Activated T-helper 1 cell treated with anti-CD3 and anti-CD28 coated beads, Interleukin-2, amount 50 U/mL, for 16 hours (primary cell): ENCODE measurements around the gene LMF2.
"Not testable (repeated sequence)": the region's sequence is repeated elsewhere in the genome, so short reads cannot be mapped to it uniquely, and the experiment has no call there.

ENCODE experiments used
- DNase-seq, 2 donors: peaks; one replicate each; pipeline ENCODE4 v3.0.0-alpha.2; 2020; ENCODE audit warnings: low read depth in 1 of 2, low spot score in 1 of 2

The LMF2 gene

DNA sequence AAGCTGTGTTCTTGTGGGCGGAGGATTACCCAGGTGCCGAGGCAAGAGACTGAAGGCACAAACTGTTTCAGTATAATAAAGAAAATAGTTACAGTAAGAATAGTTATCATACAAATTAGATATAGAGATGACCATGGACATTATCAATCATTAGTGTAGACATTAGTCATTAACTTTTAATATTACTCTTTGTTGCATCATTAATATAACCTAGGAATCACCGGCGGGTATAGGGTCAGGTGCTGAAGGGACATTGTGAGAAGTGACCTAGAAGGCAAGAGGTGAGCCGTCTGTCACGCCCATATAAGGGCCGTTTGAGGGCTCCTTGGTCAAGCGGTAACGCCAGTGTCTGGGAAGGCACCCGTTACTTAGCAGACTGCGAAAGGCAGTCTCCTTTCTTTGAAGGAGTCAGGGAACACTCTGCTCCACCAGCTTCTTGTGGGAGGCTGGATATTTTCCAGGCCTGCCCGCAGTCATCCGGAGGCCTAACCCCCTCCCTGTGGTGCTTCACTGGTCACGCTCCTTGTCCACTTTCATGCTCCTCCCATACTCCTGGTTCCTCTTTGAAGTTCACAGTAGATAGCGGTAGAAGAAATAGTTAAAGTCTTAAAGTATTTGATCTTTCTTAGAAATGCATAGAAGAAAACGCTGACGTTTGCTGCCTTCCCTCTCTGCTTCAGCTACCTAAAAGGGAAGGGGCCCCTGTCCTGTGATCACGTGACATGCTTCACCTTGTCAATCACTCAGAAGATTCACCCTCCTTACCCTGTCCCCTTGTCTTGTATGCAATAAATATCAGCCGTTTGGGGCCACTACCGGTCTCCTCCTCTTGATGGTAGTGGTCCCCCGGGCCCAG lies 26.6 kb upstream of the LMF2 start:
- not testable (repeated sequence) for DNase-seq

DNA sequence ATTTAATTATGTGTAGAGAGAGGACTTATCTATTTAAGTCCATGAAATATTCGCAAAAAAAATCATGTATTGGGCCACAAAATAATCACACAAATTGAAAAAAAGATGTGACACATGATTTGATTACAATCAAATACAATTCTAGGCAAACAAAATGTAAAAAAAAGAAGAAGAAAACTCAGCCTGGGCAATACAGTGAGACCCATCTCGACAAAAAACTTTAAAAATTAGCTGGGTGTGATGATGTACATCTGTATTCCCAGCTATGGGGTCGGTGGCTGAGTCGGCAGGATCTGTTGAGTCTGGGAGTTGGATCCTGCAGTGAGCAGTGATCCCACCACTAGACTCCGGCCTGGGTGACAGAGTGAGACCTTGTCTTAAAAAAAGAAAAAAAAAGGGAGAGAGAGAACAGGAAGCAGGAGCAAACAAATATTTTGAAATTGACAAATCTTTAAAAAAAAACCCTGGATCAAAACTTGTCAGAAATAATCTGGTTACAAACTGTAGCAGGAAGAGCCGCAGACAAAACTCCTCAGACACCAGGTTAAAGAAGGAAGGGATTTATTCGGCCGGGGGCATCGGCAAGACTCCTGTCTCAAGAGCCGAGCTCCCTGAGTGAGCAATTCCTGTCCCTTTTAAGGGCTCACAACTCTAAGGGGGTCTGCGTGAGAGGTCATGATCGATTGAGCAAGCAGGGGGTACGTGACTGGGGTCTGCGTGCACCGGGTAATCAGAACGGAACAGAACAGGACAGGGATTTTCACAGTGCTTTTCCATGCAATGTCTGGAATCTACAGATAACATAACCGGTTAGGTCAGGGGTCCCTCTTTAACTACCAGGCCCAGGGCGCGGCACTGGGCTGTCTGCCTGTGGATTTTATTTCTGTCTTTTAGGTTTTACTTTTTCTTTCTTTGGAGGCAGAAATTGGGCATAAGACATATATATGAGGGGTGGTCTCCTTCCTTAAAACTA lies 25.6 kb upstream of the LMF2 start:
- no peak for DNase-seq

DNA sequence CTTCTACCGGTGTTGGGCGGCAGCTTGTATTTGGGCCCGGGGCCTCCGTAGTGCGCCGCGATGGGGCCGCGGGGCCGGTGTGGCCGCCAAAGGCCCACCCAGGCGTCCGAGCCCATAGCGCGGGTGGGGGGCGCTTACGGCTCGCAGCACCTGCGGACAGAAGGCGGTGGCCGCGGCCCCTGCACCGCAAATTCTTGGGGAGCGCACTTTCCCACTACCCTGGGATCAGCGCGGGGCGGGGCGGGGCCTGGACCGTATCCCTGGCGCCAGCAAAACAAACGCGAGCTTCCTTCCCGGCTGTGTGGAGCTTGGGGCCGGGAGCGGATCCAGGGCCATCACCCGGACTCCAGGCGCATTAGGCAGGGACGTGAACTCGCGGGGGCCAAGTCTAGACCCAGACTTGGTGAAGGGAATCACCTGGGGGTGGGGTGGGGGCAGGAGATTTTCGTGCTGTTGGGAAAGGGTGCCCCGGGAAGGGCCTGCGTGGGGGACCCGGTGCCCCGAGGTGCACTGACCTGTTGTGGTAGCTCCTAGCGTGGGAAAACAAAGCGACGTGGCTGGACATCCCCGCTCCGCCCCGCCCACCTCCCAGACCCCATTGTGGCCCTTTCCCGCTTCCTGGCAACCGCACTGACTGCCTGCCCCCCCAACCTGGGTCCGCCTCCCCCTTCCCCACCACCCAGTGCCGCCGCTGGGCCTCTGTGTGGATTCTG lies 24.6 kb upstream of the LMF2 start:
- no peak for DNase-seq

DNA sequence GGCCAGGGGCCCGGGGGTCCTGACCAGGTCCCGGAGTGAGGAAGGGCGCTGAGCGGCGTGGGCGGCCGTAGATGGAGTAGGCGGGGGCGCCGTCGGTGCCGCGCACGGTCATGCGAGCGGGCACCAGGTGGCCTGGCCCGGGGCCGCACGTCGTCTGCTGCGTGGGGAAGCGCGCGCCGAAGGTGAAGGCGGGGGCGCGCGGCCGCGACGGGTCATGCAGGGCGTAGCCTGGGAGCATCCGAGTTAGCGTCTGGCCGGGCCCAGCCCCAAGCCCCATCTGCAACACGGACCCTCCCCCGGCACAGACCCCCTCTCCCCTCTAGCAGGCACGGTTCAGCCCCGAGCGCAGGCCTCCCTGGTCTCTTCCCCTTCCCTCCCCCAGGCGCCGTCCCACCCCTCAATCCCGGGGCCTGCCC lies 24.1 kb upstream of the LMF2 start:
- DNase-seq, result peak in 1 of 2 donors; percentile 66

DNA sequence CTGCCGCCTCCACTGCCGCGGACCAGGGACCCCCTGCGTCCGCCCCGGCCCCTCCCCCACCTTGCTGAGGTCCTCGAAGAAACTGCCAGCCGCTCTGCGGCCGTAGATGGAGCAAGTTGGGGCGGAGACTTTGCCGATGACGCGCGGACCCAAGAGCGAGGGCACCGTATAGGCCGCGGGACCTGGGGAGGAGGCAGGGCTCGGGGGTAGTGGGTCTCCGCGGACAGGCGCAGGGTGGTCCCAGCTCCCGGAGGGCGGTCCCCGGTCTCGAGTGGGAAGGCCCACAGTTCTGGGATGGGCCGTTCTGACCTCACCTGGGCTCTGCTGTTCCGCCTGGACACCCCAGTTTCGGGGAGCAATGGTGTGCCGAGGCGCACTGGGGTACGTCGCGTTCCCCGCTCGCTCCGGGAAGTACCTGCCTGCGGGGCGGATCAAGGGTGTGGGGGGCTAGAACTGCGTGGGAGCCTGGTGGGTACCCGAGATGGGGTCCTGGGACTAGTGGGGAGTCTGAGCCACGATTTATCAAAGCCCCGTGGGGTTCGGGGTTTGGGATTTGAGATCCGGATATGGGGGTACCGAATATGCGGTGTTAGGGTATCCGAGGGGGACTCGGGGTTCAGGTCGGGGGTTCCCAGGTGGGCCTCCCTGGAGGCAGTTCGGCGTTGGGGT lies 23.5 kb upstream of the LMF2 start:
- DNase-seq, result peak; percentile 60 to 72

DNA sequence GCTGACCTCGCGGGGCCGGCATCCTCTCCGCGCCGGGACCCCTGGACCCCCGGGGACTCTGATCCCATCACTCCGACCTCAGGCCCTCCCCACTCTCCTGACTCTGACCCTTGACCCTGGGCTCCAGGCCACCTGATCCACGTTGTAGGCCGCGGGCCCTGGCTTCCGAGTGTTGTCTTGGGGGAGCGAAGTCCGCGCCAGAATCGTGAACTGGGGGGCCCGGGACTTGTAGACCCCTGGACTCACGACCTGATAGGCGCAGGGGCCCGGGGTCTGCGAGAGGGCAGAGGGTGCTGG lies 23.0 kb upstream of the LMF2 start:
- DNase-seq, result no peak

DNA sequence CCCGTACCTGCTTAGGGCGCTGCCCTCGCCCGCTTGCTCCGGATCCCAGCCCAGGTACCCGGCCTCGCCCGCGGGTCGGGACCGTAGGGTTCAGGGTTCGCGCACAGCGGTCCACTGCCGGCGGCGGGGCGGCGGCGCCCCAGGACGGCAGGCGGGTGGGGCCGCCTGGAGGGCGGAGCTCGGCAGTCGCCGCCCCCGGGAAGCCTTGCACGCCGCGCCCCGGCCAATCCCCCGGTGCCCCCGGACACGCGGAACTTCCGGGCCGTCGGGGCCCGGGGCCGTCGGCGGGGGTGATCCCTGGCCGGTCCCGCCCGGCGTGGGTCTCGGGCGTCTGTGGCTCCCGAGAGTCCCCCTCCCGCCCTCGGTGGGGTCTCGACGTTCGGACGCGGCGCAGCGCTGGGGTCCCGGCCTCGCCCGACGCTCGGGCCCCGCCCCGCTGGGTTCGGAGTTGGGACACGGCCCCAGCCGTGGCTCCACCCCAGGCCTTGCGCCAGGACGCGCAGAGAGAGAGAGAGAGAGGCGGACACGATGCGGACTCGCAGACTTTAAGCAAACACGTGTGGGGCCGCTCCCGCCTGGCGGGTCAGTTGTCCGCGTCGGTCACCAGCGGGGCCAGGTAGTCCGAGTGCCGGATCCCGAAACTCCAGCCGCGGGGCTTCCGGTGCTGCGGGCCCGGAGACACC lies 22.5 kb upstream of the LMF2 start, which contains the start of gene TYMP:
TSS of gene TYMP (minus strand) at position 116 of the 683 bp plus-strand sequence. CDS start 303 bp downstream, outside the sequence.
- DNase-seq, result peak in 1 of 2 donors; percentile 61

DNA sequence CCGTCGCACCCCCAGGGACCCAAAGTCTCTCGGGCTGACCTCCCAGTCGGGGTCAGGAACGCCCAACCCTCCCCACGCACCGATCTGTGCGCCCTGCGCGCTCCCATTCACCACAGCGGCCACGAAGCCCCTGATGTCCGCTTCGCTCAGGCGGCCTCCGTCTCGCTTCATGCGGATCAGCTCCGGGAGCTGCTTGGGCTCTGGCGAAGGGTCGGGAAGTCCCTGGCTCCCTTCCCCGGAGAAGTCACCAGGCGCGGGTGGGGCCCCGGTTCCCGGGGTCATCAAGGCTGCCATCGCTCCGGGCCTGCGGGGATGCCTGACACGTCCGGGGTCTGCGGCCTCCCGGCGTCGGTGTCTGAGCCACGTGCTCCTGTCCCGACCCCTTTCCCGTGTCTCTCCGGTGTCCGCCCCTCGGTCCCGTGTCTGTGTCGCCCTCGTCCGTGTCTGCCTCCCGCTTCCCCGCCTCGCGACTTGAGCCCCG lies 22.0 kb upstream of the LMF2 start:
- no peak for DNase-seq

DNA sequence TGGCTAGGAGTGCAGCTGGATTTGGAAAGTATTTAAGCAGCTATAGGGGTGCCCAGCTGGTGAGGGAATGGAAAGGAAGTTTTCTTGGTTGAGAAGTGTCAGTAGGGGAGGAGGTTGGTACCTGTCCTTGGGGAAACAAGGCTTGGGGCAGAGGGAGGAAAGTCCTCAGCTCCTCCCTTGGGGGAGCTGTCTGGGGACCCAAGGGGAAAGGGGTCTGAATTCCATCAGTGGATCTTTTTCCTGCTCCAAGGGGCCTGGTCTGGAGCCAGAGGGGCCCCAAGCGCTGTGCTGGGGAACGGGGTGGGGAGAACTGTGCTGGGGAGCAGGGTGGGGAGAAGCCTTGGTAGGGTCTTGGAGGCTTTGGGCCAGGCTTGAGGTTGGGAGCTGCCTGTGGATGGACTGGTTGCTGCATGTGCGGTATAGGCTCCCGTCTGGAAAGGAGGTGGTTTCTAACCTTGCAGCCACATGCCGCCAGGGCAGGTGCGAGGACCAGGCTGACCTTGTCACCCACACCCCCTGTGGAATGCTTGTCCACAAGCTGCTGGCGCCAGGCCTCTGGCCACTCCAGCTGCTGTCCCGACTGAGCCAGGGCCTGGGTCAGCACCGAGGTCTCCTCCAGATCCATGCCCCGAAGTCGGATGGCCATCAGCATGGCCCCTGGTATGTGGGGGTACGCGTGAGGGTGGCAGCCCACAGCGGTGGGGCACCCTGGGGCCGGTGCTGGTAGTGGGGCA lies 21.3 kb upstream of the LMF2 start:
- DNase-seq, result no peak

DNA sequence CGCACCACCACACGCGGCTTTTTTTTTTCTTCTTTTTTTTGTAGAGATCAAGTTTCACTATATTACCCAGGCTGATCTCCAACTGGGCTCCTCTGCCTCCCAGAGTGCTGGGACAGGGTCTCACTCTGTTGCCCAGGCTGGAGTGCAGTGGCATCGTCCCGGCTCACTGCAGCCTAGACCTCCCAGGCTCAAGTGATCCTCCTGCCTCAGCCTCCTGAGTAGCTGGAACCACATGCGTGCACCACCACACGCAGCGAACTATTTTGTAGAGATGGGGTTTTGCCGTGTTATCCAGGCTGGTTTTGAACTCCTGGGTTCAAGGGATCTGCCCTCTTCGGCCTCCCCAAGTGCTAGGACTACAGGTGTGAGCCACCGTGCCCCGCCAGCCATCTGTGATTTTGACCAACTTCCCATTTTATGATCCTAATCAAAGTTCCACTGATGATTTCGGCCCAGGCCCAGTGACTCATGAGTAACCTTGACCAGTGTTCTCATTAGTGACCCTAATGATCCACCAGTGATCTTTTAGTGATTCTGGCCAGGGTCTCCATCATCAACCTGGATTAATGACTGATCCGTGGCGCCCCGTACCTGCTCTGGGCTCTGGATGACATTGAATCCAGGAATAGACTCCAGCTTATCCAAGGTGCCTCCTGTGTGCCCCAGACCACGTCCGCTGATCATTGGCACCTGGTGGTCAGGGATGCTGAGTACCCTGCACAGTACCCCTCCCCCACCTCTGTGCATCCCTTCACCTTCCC lies 20.6 kb upstream of the LMF2 start:
- DNase-seq, result no peak

DNA sequence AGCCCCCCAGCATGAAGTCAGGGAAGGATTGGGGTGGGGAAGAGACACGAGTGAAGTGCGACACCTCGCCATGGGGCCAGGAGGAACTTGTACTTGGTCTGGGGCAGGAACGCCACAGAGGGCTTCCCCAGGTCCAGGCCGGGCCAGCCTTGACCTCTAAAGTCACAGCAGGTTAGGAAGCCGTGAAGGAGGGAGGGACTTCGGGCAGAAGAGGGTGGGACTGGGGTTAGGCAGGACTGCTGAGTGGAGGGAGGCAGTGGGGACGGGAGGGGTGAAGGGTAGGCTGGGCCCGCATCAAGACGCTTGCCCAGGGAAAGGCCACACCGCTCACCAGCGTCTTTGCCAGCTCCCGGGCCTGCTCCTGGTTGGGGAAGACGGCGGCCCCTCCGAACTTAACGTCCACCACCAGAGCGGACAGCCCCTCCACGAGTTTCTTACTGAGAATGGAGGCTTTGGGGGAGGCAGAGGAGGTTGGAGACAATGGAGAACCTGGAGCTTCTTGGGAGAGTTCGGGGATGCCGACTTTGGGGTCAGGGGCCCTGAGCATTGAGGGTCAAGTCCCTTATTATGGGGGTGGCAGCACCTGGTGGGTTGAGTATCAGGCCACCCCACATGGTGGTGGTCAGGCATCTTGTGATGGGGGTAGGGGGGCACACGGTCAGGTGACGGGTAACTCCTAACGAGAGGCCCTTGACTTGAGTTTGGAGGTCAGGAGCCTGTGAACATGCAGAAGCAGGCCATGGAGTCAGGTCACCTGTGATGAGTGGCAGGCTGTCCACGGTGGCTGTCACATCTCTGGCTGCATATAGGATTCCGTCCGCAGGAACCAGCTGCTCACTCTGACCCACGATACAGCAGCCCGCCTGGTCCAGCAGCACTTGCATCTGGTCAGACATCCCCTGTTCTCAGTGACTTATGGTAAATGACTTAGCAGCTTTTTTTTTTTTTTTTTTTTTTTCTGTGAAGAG lies 19.6 kb upstream of the LMF2 start:
- no peak for DNase-seq

DNA sequence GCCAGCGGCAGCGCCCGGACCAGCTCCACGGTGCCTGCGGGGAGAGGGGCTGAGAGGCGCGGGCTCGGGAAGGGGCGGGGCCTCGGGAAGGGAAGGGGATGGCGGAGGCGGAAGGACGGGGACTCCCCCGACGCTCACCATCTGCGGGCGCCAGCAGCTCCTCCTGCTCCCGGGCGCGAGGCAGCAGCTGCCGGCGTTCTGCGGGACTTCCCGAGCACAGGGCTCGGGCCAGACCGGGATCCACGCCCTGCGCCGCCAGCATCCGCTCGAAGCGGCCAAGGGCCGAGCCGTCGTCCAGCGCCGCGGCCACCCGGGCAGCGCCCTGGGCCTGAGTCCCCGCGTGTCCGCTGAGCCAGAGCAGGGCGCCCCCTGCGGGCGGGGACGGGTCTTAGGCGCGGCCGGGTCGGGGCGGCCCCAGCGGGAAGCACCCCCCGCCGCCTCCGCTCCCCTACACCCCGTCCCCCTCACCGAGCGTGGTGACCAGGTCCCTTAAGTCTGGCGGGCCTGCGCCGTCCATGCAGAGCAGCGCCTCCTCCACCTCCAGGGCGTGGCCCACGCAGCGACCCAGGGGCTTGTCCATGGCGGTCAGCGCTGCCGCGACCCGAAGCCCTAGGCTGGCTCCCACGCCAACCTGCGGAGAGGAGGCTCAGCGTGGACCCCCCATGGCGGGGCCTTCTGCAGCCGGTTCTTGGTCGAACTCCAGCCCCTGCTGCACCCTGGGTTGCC lies 18.8 kb upstream of the LMF2 start:
- DNase-seq, result peak; percentile 51 to 72

DNA sequence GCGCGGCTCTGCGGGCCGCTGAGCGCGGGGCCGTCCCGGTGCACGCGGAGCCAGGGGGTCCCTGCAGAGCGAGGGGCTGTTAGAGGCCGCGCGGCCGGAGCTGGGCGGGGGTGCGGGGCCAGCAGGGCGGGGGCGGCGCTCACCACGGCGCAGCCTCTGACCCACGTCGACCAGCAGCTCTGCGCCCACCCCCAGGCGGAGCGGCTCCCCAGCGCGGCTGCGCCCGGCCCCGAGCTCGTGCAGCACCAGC lies 18.3 kb upstream of the LMF2 start:
- DNase-seq, result no peak

DNA sequence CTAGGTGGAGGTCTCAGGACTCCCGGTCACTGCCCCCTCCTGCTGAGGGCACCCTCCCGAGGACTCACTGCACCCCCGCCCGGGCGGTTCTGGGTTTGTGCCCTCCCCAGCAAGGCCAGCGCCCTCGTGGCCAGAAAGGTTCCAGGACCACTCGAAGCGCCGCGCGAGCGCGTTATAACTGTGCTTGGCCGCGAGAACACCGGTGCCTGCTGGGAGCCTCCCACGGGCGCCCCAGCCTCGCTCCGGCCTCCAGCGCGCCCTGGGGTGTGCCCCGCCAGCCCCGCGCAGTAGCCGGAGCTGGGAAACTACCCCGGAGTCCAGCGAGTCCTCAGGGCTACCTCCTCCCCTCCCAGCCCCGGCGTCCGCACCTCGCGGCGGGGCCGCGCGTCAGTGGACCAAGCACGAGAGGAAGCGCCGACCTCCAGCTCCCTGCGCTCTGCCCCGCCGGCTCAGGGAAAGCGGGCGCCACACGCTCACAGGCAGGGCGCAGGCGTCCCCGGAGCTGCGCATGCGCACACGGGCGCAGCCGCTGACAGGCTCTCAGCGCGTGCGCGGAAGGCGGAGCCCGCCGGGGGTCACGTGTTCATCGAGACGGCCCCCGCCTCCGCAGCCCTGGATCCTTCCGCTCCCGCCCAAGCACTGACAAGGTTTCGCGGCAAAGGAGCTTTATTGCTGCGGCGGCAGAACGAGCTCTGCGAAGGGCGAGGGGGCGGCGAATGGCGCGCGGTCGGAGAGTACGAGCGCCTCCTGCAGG lies 17.8 kb upstream of the LMF2 start, which contains the start of gene SCO2:
TSS of gene SCO2 (minus strand) at position 495 of the 754 bp plus-strand sequence. CDS start 1,187 bp downstream, outside the sequence.
- DNase-seq, result peak; percentile 93 to 98

DNA sequence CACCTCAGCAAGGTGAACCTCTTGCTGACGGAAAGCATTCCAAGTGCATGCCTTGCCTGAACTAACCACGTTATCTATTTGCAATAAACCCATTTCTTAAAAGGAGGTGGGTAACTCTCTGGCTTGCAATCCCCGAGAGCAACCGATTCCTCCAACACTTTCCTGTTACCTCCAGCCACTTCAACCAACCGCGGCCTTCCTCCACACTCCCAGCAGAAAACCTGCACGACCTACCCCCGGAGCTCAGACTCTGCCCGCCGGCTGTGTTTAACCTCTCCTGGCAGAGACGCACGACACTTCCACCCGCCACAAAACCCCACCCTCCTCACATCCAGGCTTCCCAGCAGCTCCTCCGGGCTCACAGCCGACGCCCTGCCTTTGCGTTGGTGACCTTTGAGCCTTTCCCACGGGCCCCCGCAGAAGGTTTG lies 17.2 kb upstream of the LMF2 start:
- DNase-seq, result no peak
